ENCODE results near the gene CLMP.
A peak's percentile ranks its signal among the peaks of the same experiment; 100 is the strongest.
"Not testable (repeated sequence)": the region's sequence is repeated elsewhere in the genome, so short reads cannot be mapped to it uniquely, and the experiment has no call there.

Gene CLMP

GRCh38 chr11:123076484-123076883 is 118.6 kb downstream of the CLMP start:
- DNase-seq: no peak

DNA sequence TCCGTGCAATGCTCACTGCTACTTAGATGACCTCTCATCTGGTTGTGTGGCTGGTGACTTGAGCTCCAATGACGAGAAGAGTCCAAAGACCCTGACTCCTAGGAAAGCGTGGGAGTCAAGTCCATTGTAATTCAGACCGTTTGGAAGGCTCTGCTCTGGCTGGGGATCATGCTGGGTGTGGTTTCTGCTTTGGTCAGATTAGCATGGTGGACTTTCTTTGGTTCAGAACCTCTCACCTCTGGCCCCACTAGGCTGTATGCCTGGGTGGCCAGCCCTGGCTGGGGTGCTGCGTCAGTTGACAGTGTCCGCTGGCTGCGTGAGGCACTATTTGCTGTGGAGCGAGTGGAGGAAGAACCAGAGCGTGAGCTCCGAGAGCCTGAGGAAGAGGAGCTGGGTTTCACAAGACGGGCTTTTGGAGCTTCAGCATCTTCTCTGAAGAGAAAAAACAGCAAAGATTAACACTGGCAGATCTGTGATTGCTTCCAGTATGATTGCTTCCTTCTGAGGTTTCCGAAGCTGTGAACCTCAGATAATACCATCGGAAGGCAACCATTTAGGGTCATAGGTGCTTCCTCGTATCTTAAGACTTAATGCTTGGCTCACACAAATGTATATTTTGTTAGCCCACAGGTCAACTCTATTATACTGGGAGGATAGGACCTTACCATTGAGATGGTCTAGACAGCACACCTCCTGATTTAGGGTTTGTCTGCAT is 121.5 kb downstream of the CLMP start:
- no peak for DNase-seq

- DNase-seq: no peak
Observed at GRCh38 chr11:123072762-123073161, 122.3 kb downstream of the CLMP start.

- DNase-seq: no peak
Observed at GRCh38 chr11:123072332-123072761, 122.7 kb downstream of the CLMP start.

- DNase-seq: no peak
Observed at GRCh38 chr11:123069908-123070821, 124.9 kb downstream of the CLMP start.

DNA sequence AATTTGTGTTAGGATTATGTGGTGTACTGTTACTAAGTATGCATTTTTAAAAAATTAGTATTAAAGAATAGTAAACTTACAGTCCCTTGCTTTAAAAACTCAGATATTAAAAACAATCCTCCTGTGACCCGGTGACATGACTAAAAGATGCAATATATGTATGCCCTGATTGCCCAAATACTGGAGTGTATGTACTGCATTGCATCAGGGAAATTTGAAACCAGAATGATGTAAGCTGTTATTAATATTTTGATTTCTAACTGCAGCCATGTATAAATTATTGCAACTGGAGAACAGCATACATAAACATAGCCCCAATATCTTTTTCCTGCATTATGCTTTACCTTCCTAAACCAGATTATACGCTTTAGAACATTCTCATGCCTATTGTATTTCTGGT is 129.4 kb downstream of the CLMP start:
- no peak for DNase-seq

- DNase-seq: no peak
Observed at GRCh38 chr11:123063826-123064657, 131.0 kb downstream of the CLMP start.

DNA sequence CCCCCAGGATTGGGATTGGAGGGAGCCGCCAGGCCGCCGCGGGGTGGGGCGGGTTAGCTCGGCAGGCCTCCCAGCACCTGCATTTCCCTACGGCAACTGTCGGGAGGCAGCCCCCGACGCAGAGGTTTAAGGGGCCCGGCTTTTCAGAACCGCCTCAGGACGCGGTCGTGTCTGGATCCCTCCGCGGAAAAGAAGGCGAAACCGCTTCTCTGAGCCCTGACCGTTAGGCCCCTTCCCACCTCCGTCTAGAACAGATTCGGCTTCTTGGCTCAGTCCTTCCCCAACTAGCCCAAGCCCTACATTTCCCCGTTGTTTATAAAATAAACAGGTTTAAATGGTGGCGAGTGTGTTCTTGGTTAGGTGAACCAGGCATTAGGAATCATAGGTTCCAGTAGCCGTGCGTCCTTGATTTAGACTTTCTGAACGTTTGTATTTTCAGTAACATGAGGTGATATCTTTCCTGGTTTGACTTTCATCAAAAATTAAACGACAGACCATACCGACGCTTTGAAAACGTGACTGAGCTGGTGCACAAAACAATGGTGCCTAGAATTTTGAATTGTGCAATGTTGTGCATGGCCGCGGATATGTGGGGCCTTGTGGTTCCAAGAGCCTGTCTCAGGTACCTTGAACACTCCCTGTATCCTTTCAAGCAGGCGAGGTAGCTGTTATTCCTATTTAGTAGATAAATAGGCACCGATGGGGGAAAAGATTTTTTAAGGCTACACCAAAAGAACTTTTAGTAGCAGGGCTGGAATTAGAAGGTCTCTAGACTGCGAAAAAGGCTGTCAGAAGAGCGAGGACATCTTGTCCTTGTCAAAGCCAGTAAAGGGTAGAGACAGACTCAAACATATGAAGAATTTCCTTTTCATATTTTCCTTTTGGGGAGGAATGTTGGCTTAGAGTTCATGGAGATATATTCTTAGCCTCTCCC is 131.9 kb downstream of the CLMP start:
- DNase-seq: peak; percentile 57

DNA sequence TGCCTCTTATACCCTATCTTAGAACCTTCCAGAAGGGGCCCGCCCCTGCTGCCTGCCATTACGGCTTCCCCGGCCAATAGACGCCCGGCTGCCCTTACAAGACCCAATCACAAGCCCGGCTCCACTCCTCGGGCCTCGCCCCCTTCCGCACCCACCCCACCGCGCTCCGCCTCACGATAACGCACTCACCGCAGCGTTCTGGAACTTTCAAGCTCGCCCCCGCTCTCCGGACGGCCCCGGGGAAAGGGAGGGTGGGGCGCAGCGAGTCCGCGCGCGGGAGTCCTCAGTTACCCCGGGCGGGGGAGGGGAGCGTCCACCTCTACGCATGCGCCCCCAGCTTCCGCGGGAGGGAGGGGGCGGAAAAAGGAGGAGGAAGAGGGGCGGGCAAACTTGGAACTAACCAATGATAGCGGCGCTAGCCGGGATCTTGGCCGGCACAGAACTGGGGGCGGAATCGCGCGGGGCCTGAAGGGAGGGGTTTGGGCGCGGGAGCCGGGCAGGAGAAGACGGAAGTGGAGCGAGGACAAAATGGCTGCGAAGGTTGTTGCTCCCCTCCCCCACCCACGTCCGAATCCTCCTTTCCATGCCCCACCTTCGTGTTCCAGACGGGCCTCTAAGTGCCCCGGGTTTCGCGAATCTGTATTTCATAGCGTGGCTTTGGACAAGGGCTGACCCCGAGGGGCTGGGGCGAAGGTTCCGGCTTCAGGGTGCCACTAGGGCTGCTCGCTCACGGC is 132.7 kb downstream of the CLMP start:
- DNase-seq: peak; percentile 100

DNA sequence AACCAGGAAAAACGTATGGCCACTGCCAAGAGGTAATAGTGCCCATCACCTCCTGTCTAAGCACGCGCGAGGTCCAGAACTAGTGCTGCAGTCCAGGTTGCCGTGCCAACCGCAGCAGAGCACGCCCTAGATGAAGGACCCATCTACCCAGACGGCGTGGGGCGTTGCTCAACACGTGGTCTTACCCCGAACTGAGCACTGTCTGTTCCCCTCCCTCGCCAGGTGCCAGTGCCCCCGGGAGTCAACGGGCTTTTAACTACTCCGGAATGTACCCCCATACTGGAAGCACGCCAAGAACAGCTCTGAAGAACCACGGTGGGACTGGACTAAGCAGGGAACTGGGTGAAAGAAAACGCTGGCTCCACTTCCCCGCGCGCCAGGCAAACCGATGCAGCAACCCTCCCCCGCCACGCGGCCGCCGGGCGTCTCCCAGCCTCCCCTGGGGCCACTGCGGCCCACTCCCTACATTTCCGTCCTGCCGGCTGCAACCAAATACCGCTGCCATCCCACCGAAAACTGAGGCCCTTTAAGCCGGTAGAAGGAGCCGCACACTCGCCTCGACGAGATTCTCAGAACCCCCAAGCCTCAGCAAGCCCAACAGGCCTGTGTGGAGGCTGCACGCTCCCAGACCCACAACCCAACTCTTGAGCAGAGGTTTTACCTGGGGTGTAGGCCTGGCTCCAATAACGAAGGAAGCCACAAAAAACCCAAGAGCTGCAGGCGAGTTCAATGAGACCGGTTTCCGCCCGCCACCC is 133.5 kb downstream of the CLMP start, which contains the start of gene HSPA8:
Gene HSPA8 (minus strand): TSS at position 734 of the 755 bp plus-strand sequence. CDS start 812 bp downstream, outside the sequence.
- DNase-seq: peak; percentile 78

DNA sequence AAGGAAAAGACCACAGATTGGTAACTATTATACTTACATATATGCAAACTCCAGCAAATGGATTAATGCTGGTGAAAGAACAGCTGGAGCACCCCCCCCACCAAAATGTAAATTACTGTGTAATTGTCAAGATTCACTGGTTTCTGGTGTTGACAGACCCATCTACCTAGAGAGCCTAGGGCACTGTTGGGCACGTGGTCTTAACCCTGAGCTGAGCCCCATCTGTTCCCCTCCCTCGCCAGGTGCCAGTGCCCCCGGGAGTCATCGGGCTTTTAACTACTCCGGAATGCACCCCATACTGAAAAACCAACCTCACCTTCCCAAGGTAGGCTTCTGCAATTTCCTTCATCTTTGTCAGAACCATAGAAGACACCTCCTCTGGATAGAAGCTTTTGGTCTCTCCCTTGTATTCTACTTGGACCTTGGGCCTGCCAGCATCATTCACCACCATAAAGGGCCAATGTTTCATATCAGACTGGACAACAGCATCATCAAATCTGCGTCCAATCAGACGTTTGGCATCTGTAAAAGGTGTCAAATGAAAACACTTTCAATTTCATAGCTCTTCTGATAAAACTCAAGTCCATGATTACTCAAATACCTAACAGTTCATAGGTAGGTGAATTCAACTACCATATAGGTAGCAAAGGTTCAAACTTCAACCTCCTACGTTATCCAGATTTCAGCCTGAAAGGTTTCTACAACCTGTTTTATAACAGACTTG is 134.6 kb downstream of the CLMP start:
- no peak for DNase-seq

DNA sequence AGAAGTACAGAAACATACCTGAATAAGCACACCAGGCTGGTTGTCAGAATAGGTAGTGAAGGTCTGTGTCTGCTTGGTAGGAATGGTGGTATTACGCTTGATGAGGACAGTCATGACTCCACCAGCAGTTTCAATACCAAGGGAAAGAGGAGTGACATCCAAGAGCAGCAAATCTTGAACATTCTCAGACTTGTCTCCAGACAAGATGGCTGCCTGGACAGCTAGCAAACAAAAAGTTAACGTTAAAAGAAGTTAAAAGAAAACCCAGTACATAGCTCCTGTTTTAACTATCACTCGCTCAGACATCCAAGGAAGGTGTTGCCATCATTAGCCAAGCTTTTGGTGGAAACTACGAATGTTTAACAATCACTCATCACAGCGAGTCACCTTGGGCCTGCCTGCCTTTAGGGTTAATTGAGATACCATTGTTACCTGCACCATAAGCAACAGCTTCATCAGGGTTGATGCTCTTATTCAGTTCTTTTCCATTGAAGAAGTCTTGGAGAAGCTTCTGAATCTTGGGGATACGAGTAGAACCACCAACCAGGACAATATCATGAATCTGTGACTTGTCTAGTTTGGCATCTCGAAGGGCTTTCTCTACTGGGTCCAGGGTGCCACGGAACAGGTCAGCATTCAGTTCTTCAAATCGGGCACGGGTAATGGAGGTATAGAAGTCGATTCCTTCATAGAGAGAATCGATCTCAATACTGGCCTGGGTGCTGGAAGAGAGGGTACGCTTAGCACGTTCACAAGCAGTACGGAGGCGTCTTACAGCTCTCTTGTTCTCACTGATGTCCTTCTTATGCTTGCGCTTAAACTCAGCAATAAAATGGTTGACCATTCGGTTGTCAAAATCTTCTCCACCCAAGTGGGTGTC is 135.8 kb downstream of the CLMP start:
- DNase-seq: not testable (repeated sequence)

DNA sequence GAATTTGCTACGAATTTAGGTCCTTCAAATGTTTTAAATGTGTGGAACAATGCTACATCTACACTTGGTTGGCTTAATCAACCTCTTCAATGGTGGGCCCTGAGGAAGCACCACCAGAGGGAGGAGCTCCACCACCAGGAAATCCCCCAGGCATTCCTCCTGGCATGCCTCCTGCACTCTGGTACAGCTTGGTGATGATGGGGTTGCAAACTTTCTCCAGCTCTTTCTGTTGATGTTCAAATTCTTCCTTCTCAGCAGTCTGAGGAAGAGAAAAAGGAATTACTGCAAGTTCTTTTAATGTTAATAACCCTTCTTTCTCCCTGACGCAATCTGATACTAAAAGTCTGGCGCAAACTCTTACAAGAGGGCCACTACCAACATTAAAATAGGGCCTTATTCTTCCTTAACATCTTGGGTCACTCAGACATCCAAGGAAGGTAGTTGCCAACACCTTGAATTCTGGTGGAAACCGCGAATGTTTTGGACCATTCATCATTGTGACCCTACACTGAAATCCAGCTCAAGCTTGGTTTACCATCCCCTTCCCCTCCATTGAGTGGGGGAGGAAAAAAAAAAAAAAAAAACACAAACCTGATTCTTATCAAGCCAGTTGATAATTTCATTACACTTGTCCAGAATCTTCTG is 137.3 kb downstream of the CLMP start:
- DNase-seq: no peak

DNA sequence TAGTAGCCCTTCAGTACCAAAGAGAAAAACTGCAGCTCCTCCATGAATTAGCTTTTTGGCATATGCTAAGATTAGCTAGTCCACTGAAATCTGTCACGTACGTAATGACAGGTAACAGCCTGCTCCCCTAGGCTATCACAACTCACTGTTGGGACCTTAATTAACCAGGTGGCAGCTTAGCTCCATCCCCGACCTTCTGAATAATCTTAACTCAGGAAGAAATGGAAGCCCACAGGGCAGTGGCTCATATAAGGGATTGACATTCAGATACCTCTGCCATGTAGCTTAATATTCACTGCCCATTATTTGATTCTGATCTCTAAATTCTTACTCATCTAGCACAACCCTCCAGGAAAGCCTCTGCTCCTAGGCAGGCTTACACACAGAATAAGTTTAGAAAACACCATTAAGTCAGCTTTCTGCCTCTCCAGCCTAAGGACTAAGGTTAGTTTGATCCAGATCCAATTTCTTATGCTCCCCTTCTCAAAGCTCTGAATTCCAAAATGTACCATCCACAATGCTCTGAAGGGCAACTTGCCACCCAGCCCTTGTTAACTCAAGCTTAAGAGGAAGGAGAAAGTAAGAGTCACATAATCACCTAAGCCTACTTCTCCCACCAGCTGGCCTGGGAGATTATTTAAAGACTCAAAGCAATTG is 138.1 kb downstream of the CLMP start:
- DNase-seq: no peak

- DNase-seq: no peak
Observed at GRCh38 chr11:123055191-123055901, 139.7 kb downstream of the CLMP start.

DNA sequence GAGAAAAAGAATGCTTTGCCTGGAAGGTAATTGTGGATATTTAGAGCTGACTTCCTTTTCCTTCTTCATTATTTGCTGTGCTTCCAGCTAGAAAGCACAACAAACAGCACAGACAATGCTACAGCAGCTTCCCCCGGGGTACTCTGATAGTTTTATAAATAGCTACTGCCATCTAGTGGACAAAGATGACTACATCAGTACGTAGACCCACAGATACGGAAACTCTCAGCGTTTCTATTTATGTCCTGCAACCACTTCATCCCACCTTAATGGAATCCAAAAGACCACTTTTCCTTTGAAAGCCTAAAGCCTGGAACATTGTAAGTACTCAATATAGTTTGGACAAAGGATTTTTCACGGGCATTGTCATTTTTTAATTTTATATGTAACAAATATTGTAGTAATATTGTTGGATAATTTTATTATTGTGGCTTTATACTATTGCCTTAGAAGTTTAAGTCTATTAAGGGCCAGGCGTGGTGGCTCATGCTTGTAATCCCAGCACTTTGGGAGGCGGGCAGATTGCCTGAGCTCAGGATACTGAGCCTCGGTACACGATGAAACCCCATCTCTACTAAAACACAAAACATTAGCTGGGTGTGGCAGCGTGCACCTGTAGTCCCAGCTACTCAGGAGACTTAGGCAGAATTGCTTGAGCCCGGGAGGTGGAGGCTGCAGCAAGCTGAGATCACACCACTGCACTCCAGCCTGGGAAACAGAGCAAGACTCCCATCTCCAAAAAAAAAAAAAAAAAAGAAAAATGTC is 140.6 kb downstream of the CLMP start:
- no peak for DNase-seq

Measured in left hindlimb (tissue), 1 donor.